NOMO-1 treated with dmso at 0.1 percent for 144 hours (cell line): ENCODE results near the gene IFI35.
A peak's percentile ranks its signal among the peaks of the same experiment; 100 is the strongest.
"Not testable (repeated sequence)": the region's sequence is repeated elsewhere in the genome, so short reads cannot be mapped to it uniquely, and the experiment has no call there.

Experiments used
- DNase-seq: peaks from one replicate; lab custom pipeline; 2025; ENCODE audit not compliant: unreplicated experiment; lab: John Stamatoyannopoulos, UW

Gene IFI35

GRCh38 chr17:43006639-43007551 is at the start of gene IFI35:
IFI35 (plus strand) TSS chr17:43006784; CDS start chr17:43006948, 164 bp downstream.
- DNase-seq, result peak; percentile 81

- DNase-seq, result peak; percentile 91
These were observed 42.2 kb upstream of the IFI35 start, which contains the start of gene AARSD1 for GRCh38 chr17:42964161-42964932. AARSD1 (minus strand) TSS chr17:42964454; CDS start chr17:42964440, 14 bp downstream.

GRCh38 chr17:42967925-42968324 is 38.7 kb upstream of the IFI35 start:
- DNase-seq, result no peak

- peak; percentile 16 for DNase-seq
These were observed 37.5 kb upstream of the IFI35 start for GRCh38 chr17:42969001-42969581.

- DNase-seq, result no peak
These were observed 35.0 kb upstream of the IFI35 start for GRCh38 chr17:42971589-42971988.

GRCh38 chr17:42973323-42973722 is 33.3 kb upstream of the IFI35 start:
- not testable (repeated sequence) for DNase-seq

- DNase-seq, result no peak
These were observed 31.3 kb upstream of the IFI35 start for GRCh38 chr17:42975265-42975664.

GRCh38 chr17:42975701-42976100 is 30.9 kb upstream of the IFI35 start:
- not testable (repeated sequence) for DNase-seq

GRCh38 chr17:42979511-42980273 is 26.9 kb upstream of the IFI35 start, which contains the start of gene PTGES3L:
PTGES3L (minus strand) TSS chr17:42980080; CDS start chr17:42980053, 27 bp downstream.
- no peak for DNase-seq

- peak; percentile 63 for DNase-seq
These were observed 26.3 kb upstream of the IFI35 start, which contains the start of gene RUNDC1 for GRCh38 chr17:42980274-42980765. RUNDC1 (plus strand) TSS chr17:42980565; CDS start chr17:42980577, 12 bp downstream.

- DNase-seq, result peak; percentile 67
These were observed 25.7 kb upstream of the IFI35 start for GRCh38 chr17:42980766-42981397.

GRCh38 chr17:42982266-42982665 is 24.3 kb upstream of the IFI35 start:
- no peak for DNase-seq

- DNase-seq, result peak; percentile 85
These were observed 21.4 kb upstream of the IFI35 start for GRCh38 chr17:42985225-42985624.

GRCh38 chr17:42989141-42989540 is 17.4 kb upstream of the IFI35 start:
- DNase-seq, result no peak

- DNase-seq, result no peak
These were observed 16.6 kb upstream of the IFI35 start for GRCh38 chr17:42989726-42990652.

GRCh38 chr17:42991471-42991870 is 15.1 kb upstream of the IFI35 start:
- no peak for DNase-seq

GRCh38 chr17:42992872-42993271 is 13.7 kb upstream of the IFI35 start:
- no peak for DNase-seq

GRCh38 chr17:42993913-42994312 is 12.7 kb upstream of the IFI35 start:
- not testable (repeated sequence) for DNase-seq
